Colonic mucosa (tissue), 4 donors: ENCODE results near the gene UBE2V1. TPM values are rescaled to one million over a fixed set of nuclear protein-coding genes. Genes with fewer than 3 reads are reported as not detected.

Source experiments
- DNase-seq: peaks from one replicate; pipeline ENCODE4 v3.0.0-alpha.2; 2020
- H3K27ac ChIP-seq: fragments of 200-600 bp; one replicate; pipeline ENCODE4 v1.8.0; 2021
- H3K27me3 ChIP-seq: fragments of 200-600 bp; one replicate; pipeline ENCODE4 v1.8.0; 2021
- H3K36me3 ChIP-seq: fragments of 200-600 bp; one replicate; pipeline ENCODE4 v1.8.0; 2021
- H3K4me1 ChIP-seq: fragments of 200-600 bp; one replicate; pipeline ENCODE4 v1.8.0; 2021; ENCODE audit warnings: mild to moderate bottlenecking
- H3K4me3 ChIP-seq: fragments of 200-600 bp; one replicate; pipeline ENCODE4 v1.8.0; 2021
- H3K9ac ChIP-seq, 2 donors: one replicate each; pipeline ENCODE4 v1.7.0; 2013; ENCODE audit warnings: control low read depth in 2 of 2, low read depth in 2 of 2, low read length in 2 of 2
- H3K9me3 ChIP-seq: fragments of 200-600 bp; one replicate; pipeline ENCODE4 v1.8.0; 2021
- CTCF ChIP-seq: fragments of 200-600 bp; IDR thresholded peaks from one replicate; pipeline ENCODE4 v1.8.0; 2022; ENCODE audit warnings: antibody characterized with exemption, mild to moderate bottlenecking
- intact Hi-C: fragments of 100-400 bp; cut with DNase I; formaldehyde crosslinking; loops from one replicate; pipeline ENCODE4 v1.14.1; 2022
- total RNA-seq, 2 donors: library from RNA; stranded (reverse); fragmentation: NEBNext Ultra II Directional in 1 of 2; extraction: Animal tissue kit (Norgen Biotek cat#: 25700) in 1 of 2; gene quantifications; one replicate each; pipeline ENCODE4 v1.2.1, GENCODE V29; 2021
- donor health status: healthy.
- donor health status: DM: no; HTN: no; CAD: no.
- donor health status: DM: no; HTN: no; CAD: no.

The UBE2V1 gene
- total RNA-seq, 2 donors from 2014 or later, result 77.1 to 83.5 TPM

GRCh38 chr20:50133041-50133440 is 20.1 kb upstream of the UBE2V1 start:
- H3K4me1 ChIP-seq, result no peaks in the 10 kb centered on the region
- no peak overlapping the region for H3K27ac ChIP-seq
- no peaks in the 10 kb centered on the region for H3K27me3 ChIP-seq
- intact Hi-C loops, result no loop called here
- no peak for TF ChIP-seq CTCF
- no peak overlapping the region for H3K9ac ChIP-seq
- H3K4me3 ChIP-seq, result no peak overlapping the region
- H3K9me3 ChIP-seq, result no peaks in the 10 kb centered on the region
- DNase-seq, result no peak
- H3K36me3 ChIP-seq, result peaks cover 3% of the 10 kb centered on the region

GRCh38 chr20:50130995-50131394 is 18.0 kb upstream of the UBE2V1 start:
- DNase-seq, result no peak
- intact Hi-C loops, result no loop called here
- Histone ChIP-seq H3K4me3 (no peak overlapping the region), H3K27me3 (no peaks in the 10 kb centered on the region), H3K36me3 (peaks cover 7% of the 10 kb centered on the region), H3K4me1 (no peaks in the 10 kb centered on the region), H3K9ac (no peak overlapping the region), H3K9me3 (no peaks in the 10 kb centered on the region), H3K27ac (no peak overlapping the region)
- TF ChIP-seq CTCF, result no peak

- no peak overlapping the region for H3K9ac ChIP-seq
- H3K4me3 ChIP-seq, result no peak overlapping the region
- peaks cover 7% of the 10 kb centered on the region for H3K36me3 ChIP-seq
- no peaks in the 10 kb centered on the region for H3K4me1 ChIP-seq
- DNase-seq, result no peak
- H3K27me3 ChIP-seq, result no peaks in the 10 kb centered on the region
- H3K9me3 ChIP-seq, result no peaks in the 10 kb centered on the region
- intact Hi-C loops, result no loop called here
- H3K27ac ChIP-seq, result no peak overlapping the region
- TF ChIP-seq CTCF, result no peak
Measured at GRCh38 chr20:50130356-50130723, 17.4 kb upstream of the UBE2V1 start.

- Histone ChIP-seq H3K4me1 (no peaks in the 10 kb centered on the region), H3K9me3 (no peaks in the 10 kb centered on the region), H3K9ac (no peak overlapping the region), H3K27me3 (no peaks in the 10 kb centered on the region), H3K27ac (no peak overlapping the region), H3K36me3 (peaks cover 7% of the 10 kb centered on the region), H3K4me3 (no peak overlapping the region)
- no peak for DNase-seq
- TF ChIP-seq CTCF, result no peak
- intact Hi-C loops, result no loop called here
Measured at GRCh38 chr20:50129662-50130355, 16.9 kb upstream of the UBE2V1 start.

- Histone ChIP-seq H3K9ac (no peak overlapping the region), H3K4me1 (no peaks in the 10 kb centered on the region), H3K36me3 (peaks cover 11% of the 10 kb centered on the region), H3K27ac (no peak overlapping the region), H3K9me3 (no peaks in the 10 kb centered on the region), H3K4me3 (no peak overlapping the region), H3K27me3 (no peaks in the 10 kb centered on the region)
- intact Hi-C loops, result no loop called here
- no peak for DNase-seq
- no peak for TF ChIP-seq CTCF
Measured at GRCh38 chr20:50128520-50128905, 15.6 kb upstream of the UBE2V1 start.
